ENCODE data around the gene UPK3BL2. TPM values are rescaled to one million over a fixed set of nuclear protein-coding genes. Genes with fewer than 3 reads are reported as not detected.
"Not testable (repeated sequence)": the region's sequence is repeated elsewhere in the genome, so short reads cannot be mapped to it uniquely, and the experiment has no call there.

Gene UPK3BL2
- total RNA-seq (1 to 10 TPM; 4.5 to 7.3 TPM), polyA plus RNA-seq (10 to 100 TPM in 1 of 2 donors, under 1 TPM in 1; 0.33 to 12.8 TPM)

- DNase-seq (ENCODE audit: low spot score); H3K36me3 ChIP-seq (ENCODE audit: control insufficient read depth in 4 of 4, insufficient read depth in 3 of 4, low read depth in 1 of 4, low read length in 3 of 4); H3K27me3 ChIP-seq (ENCODE audit: control insufficient read depth in 4 of 4, insufficient read depth in 4 of 4, low read length in 3 of 4); H3K9me3 ChIP-seq (ENCODE audit: control insufficient read depth in 4 of 4, low read length in 3 of 4); H3K27ac ChIP-seq (ENCODE audit: low read depth in 1 of 2, low read length in 2 of 2); H3K4me1 ChIP-seq (ENCODE audit: control insufficient read depth in 4 of 4, insufficient read depth in 4 of 4, low read length in 3 of 4); H3K9ac ChIP-seq (ENCODE audit: low read depth in 1 of 2, low read length in 2 of 2); H3K4me3 ChIP-seq (ENCODE audit: low read depth in 1 of 3, low read length in 3 of 3): not testable (repeated sequence)
- no CpG with 5 or more reads among the region's 8 CpGs for WGBS
Observed at GRCh38 chr7:102543596-102543995, at the start of gene UPK3BL2. UPK3BL2 (minus strand) TSS chr7:102543696; CDS start chr7:102543636, 60 bp downstream.

- H3K4me1 ChIP-seq (ENCODE audit: control insufficient read depth in 4 of 4, insufficient read depth in 4 of 4, low read length in 3 of 4); H3K27ac ChIP-seq (ENCODE audit: low read depth in 1 of 2, low read length in 2 of 2); DNase-seq (ENCODE audit: low spot score); H3K36me3 ChIP-seq (ENCODE audit: control insufficient read depth in 4 of 4, insufficient read depth in 3 of 4, low read depth in 1 of 4, low read length in 3 of 4); H3K9me3 ChIP-seq (ENCODE audit: control insufficient read depth in 4 of 4, low read length in 3 of 4); H3K27me3 ChIP-seq (ENCODE audit: control insufficient read depth in 4 of 4, insufficient read depth in 4 of 4, low read length in 3 of 4); H3K4me3 ChIP-seq (ENCODE audit: low read depth in 1 of 3, low read length in 3 of 3); H3K9ac ChIP-seq (ENCODE audit: low read depth in 1 of 2, low read length in 2 of 2): not testable (repeated sequence)
- 23% methylated on average over 6 of the region's 26 CpGs for WGBS
Observed at GRCh38 chr7:102592477-102593019, 49.1 kb upstream of the UPK3BL2 start.

- no CpG with 5 or more reads among the region's 9 CpGs for WGBS
- not testable (repeated sequence) for H3K4me3 ChIP-seq (ENCODE audit: low read depth in 1 of 3, low read length in 3 of 3); H3K9me3 ChIP-seq (ENCODE audit: control insufficient read depth in 4 of 4, low read length in 3 of 4); H3K36me3 ChIP-seq (ENCODE audit: control insufficient read depth in 4 of 4, insufficient read depth in 3 of 4, low read depth in 1 of 4, low read length in 3 of 4); H3K4me1 ChIP-seq (ENCODE audit: control insufficient read depth in 4 of 4, insufficient read depth in 4 of 4, low read length in 3 of 4); DNase-seq (ENCODE audit: low spot score); H3K27ac ChIP-seq (ENCODE audit: low read depth in 1 of 2, low read length in 2 of 2); H3K27me3 ChIP-seq (ENCODE audit: control insufficient read depth in 4 of 4, insufficient read depth in 4 of 4, low read length in 3 of 4); H3K9ac ChIP-seq (ENCODE audit: low read depth in 1 of 2, low read length in 2 of 2)
Observed at GRCh38 chr7:102589857-102590256, 46.4 kb upstream of the UPK3BL2 start.

GRCh38 chr7:102583495-102583894, 40.0 kb upstream of the UPK3BL2 start:
- H3K27me3 ChIP-seq (ENCODE audit: control insufficient read depth in 4 of 4, insufficient read depth in 4 of 4, low read length in 3 of 4); H3K9me3 ChIP-seq (ENCODE audit: control insufficient read depth in 4 of 4, low read length in 3 of 4); H3K4me3 ChIP-seq (ENCODE audit: low read depth in 1 of 3, low read length in 3 of 3); H3K36me3 ChIP-seq (ENCODE audit: control insufficient read depth in 4 of 4, insufficient read depth in 3 of 4, low read depth in 1 of 4, low read length in 3 of 4); H3K9ac ChIP-seq (ENCODE audit: low read depth in 1 of 2, low read length in 2 of 2); H3K4me1 ChIP-seq (ENCODE audit: control insufficient read depth in 4 of 4, insufficient read depth in 4 of 4, low read length in 3 of 4); DNase-seq (ENCODE audit: low spot score); H3K27ac ChIP-seq (ENCODE audit: low read depth in 1 of 2, low read length in 2 of 2): not testable (repeated sequence)
- no CpG with 5 or more reads among the region's 5 CpGs for WGBS

GRCh38 chr7:102581722-102582121, 38.2 kb upstream of the UPK3BL2 start:
- H3K27me3 ChIP-seq (ENCODE audit: control insufficient read depth in 4 of 4, insufficient read depth in 4 of 4, low read length in 3 of 4); H3K9ac ChIP-seq (ENCODE audit: low read depth in 1 of 2, low read length in 2 of 2); H3K4me3 ChIP-seq (ENCODE audit: low read depth in 1 of 3, low read length in 3 of 3); H3K9me3 ChIP-seq (ENCODE audit: control insufficient read depth in 4 of 4, low read length in 3 of 4); H3K4me1 ChIP-seq (ENCODE audit: control insufficient read depth in 4 of 4, insufficient read depth in 4 of 4, low read length in 3 of 4); DNase-seq (ENCODE audit: low spot score); H3K27ac ChIP-seq (ENCODE audit: low read depth in 1 of 2, low read length in 2 of 2); H3K36me3 ChIP-seq (ENCODE audit: control insufficient read depth in 4 of 4, insufficient read depth in 3 of 4, low read depth in 1 of 4, low read length in 3 of 4): not testable (repeated sequence)
- no CpG with 5 or more reads among the region's 5 CpGs for WGBS

GRCh38 chr7:102578486-102578885, 35.0 kb upstream of the UPK3BL2 start:
- DNase-seq (ENCODE audit: low spot score); H3K27me3 ChIP-seq (ENCODE audit: control insufficient read depth in 4 of 4, insufficient read depth in 4 of 4, low read length in 3 of 4); H3K27ac ChIP-seq (ENCODE audit: low read depth in 1 of 2, low read length in 2 of 2); H3K9me3 ChIP-seq (ENCODE audit: control insufficient read depth in 4 of 4, low read length in 3 of 4); H3K4me3 ChIP-seq (ENCODE audit: low read depth in 1 of 3, low read length in 3 of 3); H3K4me1 ChIP-seq (ENCODE audit: control insufficient read depth in 4 of 4, insufficient read depth in 4 of 4, low read length in 3 of 4); H3K36me3 ChIP-seq (ENCODE audit: control insufficient read depth in 4 of 4, insufficient read depth in 3 of 4, low read depth in 1 of 4, low read length in 3 of 4); H3K9ac ChIP-seq (ENCODE audit: low read depth in 1 of 2, low read length in 2 of 2): not testable (repeated sequence)
- 80% methylated on average over 5 of the region's 5 CpGs for WGBS

- not testable (repeated sequence) for H3K36me3 ChIP-seq (ENCODE audit: control insufficient read depth in 4 of 4, insufficient read depth in 3 of 4, low read depth in 1 of 4, low read length in 3 of 4); H3K9ac ChIP-seq (ENCODE audit: low read depth in 1 of 2, low read length in 2 of 2); H3K27ac ChIP-seq (ENCODE audit: low read depth in 1 of 2, low read length in 2 of 2); H3K9me3 ChIP-seq (ENCODE audit: control insufficient read depth in 4 of 4, low read length in 3 of 4); H3K4me1 ChIP-seq (ENCODE audit: control insufficient read depth in 4 of 4, insufficient read depth in 4 of 4, low read length in 3 of 4); H3K27me3 ChIP-seq (ENCODE audit: control insufficient read depth in 4 of 4, insufficient read depth in 4 of 4, low read length in 3 of 4); H3K4me3 ChIP-seq (ENCODE audit: low read depth in 1 of 3, low read length in 3 of 3)
- 91% methylated on average over 6 of the region's 7 CpGs for WGBS
- peak; percentile 27 for DNase-seq (ENCODE audit: low spot score)
Observed at GRCh38 chr7:102577315-102578240, 34.1 kb upstream of the UPK3BL2 start.

- not testable (repeated sequence) for DNase-seq (ENCODE audit: low spot score); H3K27ac ChIP-seq (ENCODE audit: low read depth in 1 of 2, low read length in 2 of 2); H3K9ac ChIP-seq (ENCODE audit: low read depth in 1 of 2, low read length in 2 of 2); H3K27me3 ChIP-seq (ENCODE audit: control insufficient read depth in 4 of 4, insufficient read depth in 4 of 4, low read length in 3 of 4); H3K9me3 ChIP-seq (ENCODE audit: control insufficient read depth in 4 of 4, low read length in 3 of 4); H3K36me3 ChIP-seq (ENCODE audit: control insufficient read depth in 4 of 4, insufficient read depth in 3 of 4, low read depth in 1 of 4, low read length in 3 of 4); H3K4me3 ChIP-seq (ENCODE audit: low read depth in 1 of 3, low read length in 3 of 3); H3K4me1 ChIP-seq (ENCODE audit: control insufficient read depth in 4 of 4, insufficient read depth in 4 of 4, low read length in 3 of 4)
- WGBS: no CpG with 5 or more reads among the region's 3 CpGs
Observed at GRCh38 chr7:102576363-102576762, 32.9 kb upstream of the UPK3BL2 start.

Measured in liver (tissue), 9 donors.